ENCODE measurements around the gene KPNA2. TPM values are rescaled to one million over a fixed set of nuclear protein-coding genes. Genes with fewer than 3 reads are reported as not detected.
A peak's percentile ranks its signal among the peaks of the same experiment; 100 is the strongest.

KPNA2 gene
- total and polyA plus RNA-seq, 7 donors = 11.4 to 38.4 (median 20.1) TPM

DNA sequence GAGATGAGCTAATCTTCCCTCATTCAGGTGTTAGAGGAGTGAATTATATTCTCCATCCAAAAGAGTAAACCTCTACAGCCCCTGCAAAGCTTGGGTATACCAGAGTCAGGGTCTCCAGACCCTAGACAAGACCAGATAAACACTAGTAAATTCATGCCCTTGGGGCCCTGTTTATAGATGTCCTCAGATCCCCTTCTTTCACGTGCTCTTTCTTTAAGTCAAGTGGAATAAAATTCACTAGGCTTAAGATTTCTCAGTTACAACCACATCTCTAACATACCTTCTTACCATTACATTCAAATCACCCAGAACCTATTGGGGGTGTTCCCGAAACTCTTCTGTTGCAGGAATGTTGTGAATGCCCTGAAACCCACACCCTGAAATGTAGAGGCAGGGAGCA, 37.1 kb upstream of the KPNA2 start:
- peaks cover 10% of the 10 kb centered on the region for H3K4me1 ChIP-seq
- WGBS, 3 donors = 74 to 93% (median 75%) methylated on average over 2 of the region's 2 CpGs
- H3K27ac ChIP-seq = no peak overlapping the region
- no peak for ATAC-seq
- H3K36me3 ChIP-seq (ENCODE audit: insufficient read depth in 1 of 2, low read depth in 1 of 2) = no peaks in the 10 kb centered on the region
- H3K9me3 ChIP-seq = no peaks in the 10 kb centered on the region
- intact Hi-C loops (cut with DNase I) = no loop called here
- no peak for DNase-seq
- H3K27me3 ChIP-seq (ENCODE audit: insufficient read depth in 3 of 3, low read length in 2 of 3) = no peaks in the 10 kb centered on the region
- TF ChIP-seq, protein P1, sequence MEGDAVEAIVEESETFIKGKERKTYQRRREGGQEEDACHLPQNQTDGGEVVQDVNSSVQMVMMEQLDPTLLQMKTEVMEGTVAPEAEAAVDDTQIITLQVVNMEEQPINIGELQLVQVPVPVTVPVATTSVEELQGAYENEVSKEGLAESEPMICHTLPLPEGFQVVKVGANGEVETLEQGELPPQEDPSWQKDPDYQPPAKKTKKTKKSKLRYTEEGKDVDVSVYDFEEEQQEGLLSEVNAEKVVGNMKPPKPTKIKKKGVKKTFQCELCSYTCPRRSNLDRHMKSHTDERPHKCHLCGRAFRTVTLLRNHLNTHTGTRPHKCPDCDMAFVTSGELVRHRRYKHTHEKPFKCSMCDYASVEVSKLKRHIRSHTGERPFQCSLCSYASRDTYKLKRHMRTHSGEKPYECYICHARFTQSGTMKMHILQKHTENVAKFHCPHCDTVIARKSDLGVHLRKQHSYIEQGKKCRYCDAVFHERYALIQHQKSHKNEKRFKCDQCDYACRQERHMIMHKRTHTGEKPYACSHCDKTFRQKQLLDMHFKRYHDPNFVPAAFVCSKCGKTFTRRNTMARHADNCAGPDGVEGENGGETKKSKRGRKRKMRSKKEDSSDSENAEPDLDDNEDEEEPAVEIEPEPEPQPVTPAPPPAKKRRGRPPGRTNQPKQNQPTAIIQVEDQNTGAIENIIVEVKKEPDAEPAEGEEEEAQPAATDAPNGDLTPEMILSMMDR (IDR thresholded peaks at IDR 0.05) = no peak
- no peak overlapping the region for H3K4me3 ChIP-seq

DNA sequence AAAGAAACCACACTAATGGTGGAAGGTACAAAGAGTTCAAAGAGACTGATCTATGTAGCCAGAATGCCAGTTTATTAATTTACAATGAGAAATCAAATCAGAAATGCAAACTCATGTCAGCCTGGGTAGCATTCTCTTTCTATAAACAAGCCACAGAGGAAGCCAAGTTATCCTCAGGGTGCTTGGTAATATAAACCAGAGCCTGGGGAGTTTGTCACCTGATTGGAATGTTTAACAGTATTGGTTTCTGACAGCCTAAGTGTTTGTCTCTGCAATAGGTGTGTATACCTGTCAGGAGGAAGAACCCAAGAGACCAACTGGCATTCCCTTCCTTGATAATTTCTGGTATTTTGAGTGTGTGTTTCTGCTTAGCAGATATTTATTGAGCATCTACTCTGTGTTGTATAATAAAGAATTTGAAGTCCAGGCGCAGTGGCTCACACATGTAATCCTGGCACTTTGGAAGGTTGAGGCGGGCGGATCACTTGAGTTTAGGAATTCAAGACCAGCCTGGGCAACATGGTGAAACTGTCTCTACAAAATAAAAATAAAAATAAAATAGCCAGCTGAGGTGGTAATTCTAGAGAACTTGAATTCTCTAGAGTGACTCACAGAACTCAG, 36.1 kb upstream of the KPNA2 start:
- H3K4me1 ChIP-seq = peaks cover 7% of the 10 kb centered on the region
- no peak for DNase-seq
- ATAC-seq = no peak
- H3K4me3 ChIP-seq = no peak overlapping the region
- TF ChIP-seq, protein P1 (IDR thresholded peaks at IDR 0.05) = no peak
- WGBS, 3 donors = 80 to 91% (median 90%) methylated on average over 3 of the region's 3 CpGs
- H3K27me3 ChIP-seq (ENCODE audit: insufficient read depth in 3 of 3, low read length in 2 of 3) = no peaks in the 10 kb centered on the region
- no peaks in the 10 kb centered on the region for H3K9me3 ChIP-seq
- H3K27ac ChIP-seq = no peak overlapping the region
- no peaks in the 10 kb centered on the region for H3K36me3 ChIP-seq (ENCODE audit: insufficient read depth in 1 of 2, low read depth in 1 of 2)
- intact Hi-C loops (cut with DNase I) = no loop called here

DNA sequence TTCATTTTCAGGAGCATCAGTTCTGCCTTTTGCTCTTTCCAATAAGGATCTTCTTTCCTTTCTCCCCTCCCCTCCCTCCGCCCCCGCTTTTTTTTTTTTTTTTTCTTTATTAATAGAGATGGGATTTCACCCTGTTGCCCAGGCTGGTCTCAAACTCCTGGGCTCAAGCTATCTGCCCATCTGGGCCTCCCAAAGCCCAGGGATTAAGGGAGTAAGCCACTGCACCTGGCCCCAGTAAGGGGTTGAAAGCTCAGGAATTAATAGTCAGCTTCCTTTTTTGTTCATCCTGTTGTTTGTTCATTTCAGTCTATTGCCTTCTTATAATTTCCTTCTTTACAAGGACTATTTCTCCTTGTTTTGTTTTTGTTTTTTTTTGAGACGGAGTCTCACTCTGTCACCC, 31.3 kb upstream of the KPNA2 start:
- DNase-seq = no peak
- ATAC-seq = no peak
- H3K9me3 ChIP-seq = no peaks in the 10 kb centered on the region
- H3K36me3 ChIP-seq (ENCODE audit: insufficient read depth in 1 of 2, low read depth in 1 of 2) = no peaks in the 10 kb centered on the region
- intact Hi-C loops (cut with DNase I) = no loop called here
- no peak overlapping the region for H3K27ac ChIP-seq
- TF ChIP-seq, protein P1 (IDR thresholded peaks at IDR 0.05) = no peak
- H3K27me3 ChIP-seq (ENCODE audit: insufficient read depth in 3 of 3, low read length in 2 of 3) = no peaks in the 10 kb centered on the region
- no peak overlapping the region for H3K4me3 ChIP-seq
- WGBS, 3 donors = 62 to 79% (median 63%) methylated on average over 3 of the region's 3 CpGs
- no peaks in the 10 kb centered on the region for H3K4me1 ChIP-seq

DNA sequence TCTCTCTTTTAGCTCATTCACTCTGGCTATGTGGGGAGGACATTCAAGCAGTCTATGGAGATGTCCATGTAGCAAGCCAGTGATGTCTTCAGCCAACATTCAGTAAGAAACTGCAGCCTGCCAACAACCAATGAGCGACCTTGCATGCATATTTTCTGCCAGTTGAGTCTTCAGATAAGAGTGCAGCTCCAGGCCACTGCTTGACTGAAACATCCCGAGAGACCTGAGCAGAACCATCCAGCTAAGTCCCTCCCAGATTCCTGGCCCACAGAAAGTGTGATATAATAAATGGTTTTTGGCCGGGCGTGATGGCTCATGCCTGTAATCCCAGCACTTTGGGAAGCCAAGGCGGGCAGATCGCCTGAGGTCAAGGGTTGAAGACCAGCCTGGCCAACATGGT, 28.7 kb upstream of the KPNA2 start:
- no peak overlapping the region for H3K27ac ChIP-seq
- no peaks in the 10 kb centered on the region for H3K9me3 ChIP-seq
- DNase-seq = no peak
- intact Hi-C loops (cut with DNase I) = no loop called here
- no peaks in the 10 kb centered on the region for H3K36me3 ChIP-seq (ENCODE audit: insufficient read depth in 1 of 2, low read depth in 1 of 2)
- no peaks in the 10 kb centered on the region for H3K4me1 ChIP-seq
- TF ChIP-seq, protein P1 (IDR thresholded peaks at IDR 0.05) = no peak
- WGBS, 3 donors = 26 to 48% (median 35%) methylated on average over 6 of the region's 6 CpGs
- no peaks in the 10 kb centered on the region for H3K27me3 ChIP-seq (ENCODE audit: insufficient read depth in 3 of 3, low read length in 2 of 3)
- no peak for ATAC-seq
- no peak overlapping the region for H3K4me3 ChIP-seq

GRCh38 chr17:68011199-68011665, 24.3 kb upstream of the KPNA2 start:
- WGBS, 3 donors = 47 to 51% (median 51%) methylated on average over 20 of the region's 20 CpGs
- no peaks in the 10 kb centered on the region for H3K9me3 ChIP-seq
- ATAC-seq (peak in 3 of 4 donors; percentile 61 to 77 (median 74)), DNase-seq (peak; percentile 63 to 69)
- H3K27me3 ChIP-seq (ENCODE audit: insufficient read depth in 3 of 3, low read length in 2 of 3) = no peaks in the 10 kb centered on the region
- no peak overlapping the region for H3K27ac ChIP-seq
- no peaks in the 10 kb centered on the region for H3K36me3 ChIP-seq (ENCODE audit: insufficient read depth in 1 of 2, low read depth in 1 of 2)
- H3K4me3 ChIP-seq = no peak overlapping the region
- TF ChIP-seq, protein P1 (IDR thresholded peaks at IDR 0.05) = peak; percentile 55
- H3K4me1 ChIP-seq = no peaks in the 10 kb centered on the region
- intact Hi-C loops (cut with DNase I) = no loop called here
